ELR (cell line): ENCODE measurements around the gene GTF2B.
A peak's percentile ranks its signal among the peaks of the same experiment; 100 is the strongest.
"Not testable (repeated sequence)": the region's sequence is repeated elsewhere in the genome, so short reads cannot be mapped to it uniquely, and the experiment has no call there.

Experiments used
- DNase-seq: peaks from one replicate; pipeline ENCODE4 v3.0.0-alpha.2; 2015; ENCODE audit warnings: low read depth

Gene GTF2B, protein sequence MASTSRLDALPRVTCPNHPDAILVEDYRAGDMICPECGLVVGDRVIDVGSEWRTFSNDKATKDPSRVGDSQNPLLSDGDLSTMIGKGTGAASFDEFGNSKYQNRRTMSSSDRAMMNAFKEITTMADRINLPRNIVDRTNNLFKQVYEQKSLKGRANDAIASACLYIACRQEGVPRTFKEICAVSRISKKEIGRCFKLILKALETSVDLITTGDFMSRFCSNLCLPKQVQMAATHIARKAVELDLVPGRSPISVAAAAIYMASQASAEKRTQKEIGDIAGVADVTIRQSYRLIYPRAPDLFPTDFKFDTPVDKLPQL

DNA sequence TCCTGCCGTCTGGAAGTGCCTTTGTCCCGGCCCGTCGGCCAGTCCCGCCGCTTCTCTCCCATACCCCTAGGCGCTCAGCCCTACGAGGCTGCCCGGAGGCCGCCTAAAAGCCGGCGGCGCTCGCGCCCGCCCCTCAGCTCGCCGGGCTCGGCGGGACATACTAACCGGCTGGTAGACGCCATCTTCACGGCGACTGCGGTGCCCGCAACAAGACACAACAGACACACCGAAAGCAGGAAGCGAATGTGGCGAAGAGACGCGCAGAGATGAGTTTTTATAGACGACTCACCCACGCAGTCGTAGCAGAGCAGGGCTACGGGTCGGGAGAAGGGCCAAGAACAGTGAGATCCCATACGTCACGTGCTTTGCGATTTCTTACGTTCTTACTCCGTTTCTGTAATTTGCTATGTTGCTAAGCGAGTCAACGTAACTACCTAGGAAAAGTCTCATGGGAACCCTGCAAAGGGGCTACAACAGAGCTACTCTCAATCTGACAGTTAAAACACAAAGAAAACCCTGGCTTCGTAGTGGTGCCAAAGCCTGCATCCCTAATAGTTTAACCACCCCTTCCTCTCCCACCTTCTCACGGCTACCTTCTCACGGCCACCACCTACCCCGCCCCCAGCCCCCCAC, at the start of gene GTF2B:
Gene GTF2B, minus strand, starts transcription at position 250 of the 633 bp plus-strand sequence. Its CDS starts 68 bp downstream, at position 182.
- DNase-seq, result peak; percentile 97

DNA sequence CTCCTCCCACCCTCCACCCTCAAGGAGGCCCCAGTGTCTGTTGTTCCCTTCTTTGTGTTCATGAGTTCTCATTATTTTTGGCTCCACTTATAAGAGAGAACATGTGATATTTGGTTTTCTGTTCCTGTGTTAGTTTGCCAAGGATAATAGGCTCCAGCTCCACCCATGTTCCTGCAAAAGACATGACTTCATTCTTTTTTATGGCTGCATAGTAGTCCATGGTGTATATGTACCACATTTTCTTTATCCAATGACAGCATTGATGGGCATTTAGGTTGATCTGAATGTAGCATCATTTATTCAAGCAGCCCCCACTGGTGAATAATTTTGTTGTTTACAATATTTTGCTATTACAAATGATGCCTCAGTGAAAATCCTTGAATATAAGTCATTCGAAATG, 47.2 kb upstream of the GTF2B start:
- not testable (repeated sequence) for DNase-seq

DNA sequence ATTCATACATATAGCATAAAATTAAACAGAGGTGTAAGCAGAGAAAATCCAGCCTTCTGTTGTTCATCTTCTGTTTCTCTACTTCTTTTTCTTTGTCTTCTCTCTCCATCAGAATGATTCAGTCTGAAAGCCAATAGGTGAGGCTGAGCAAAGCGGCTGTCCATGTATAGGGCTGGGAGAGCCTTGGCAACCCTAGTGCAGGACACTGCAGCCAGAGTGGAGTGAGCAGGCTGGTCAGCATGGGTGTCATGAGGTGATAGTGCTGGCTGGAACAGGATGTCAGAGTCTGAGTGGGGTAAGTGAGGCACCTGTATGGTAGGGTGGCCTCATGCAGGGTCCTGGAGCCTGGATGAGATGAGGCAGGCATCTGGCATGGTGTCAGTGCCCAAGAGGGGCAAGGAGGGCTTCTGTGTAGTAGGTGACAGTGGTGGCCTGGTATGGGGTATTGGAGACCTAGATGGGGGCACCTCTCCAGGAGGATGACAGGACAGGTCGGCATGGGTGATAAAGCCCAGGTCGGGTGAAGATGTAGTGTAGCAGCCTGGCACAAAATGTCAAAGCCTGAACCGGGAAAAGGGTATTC, 45.5 kb upstream of the GTF2B start:
- DNase-seq, result no peak

DNA sequence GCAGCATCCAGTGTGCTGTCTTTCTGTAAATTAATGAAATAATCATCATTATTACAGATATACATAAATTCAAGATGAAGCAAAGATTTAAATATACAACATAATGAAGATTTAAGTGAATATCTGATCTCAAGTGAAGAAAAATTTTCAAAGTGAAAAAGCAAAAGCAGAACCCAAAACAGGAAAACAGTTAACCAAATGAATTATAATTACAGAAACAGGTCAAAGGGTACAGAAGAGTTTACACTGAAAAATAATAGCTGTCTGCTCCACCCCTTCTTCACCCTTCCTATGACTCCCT, 44.8 kb upstream of the GTF2B start:
- DNase-seq, result no peak

DNA sequence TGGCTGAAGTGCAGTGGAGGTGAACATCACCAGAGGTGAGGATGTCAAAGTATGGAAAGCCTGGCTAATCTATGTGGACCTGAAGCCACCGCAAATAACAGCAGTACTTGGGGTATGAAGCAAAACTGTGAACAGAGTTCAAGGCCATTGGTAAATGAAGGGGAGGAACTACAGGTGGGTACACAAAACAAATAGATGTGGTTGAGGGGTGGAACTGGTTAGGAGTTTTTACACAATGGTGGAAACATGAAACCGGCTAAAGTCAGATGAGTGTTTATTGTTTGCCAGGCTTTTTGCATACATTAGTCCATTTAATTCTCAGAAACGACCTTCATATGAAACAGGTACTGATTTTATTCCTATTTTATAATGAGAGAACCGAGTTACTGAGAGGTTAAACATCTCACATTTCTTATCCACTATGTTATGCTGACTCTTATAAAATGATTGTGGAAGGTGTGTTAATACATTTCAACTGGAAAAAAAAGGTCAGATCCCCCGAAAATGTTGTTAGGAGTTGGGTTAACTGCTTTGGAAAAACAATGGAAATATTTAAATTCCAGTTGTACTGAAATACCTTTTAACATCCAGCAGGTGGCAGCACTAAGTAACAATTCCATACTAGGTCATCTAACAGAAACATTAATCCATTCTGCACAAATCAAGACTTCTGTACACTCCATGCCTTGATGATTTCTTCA, 44.3 kb upstream of the GTF2B start:
- DNase-seq, result peak; percentile 62

DNA sequence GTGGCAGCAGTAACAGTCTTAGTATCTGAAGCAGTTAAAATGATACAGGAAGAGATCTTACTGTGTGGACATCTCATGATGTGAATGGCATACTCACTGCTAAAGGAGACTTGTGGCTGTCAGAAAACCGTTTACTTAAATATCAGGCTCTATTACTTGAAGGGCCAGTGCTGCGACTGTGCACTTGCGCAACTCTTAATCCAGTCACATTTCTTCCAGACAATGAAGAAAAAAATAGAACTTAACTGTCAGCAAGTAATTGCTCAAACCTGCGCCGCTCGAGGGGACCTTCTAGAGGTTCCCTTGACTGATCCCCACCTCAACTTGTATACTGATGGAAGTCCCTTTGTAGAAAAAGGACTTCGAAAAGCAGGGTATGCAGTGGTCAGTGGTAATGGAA, 38.8 kb upstream of the GTF2B start:
- not testable (repeated sequence) for DNase-seq

DNA sequence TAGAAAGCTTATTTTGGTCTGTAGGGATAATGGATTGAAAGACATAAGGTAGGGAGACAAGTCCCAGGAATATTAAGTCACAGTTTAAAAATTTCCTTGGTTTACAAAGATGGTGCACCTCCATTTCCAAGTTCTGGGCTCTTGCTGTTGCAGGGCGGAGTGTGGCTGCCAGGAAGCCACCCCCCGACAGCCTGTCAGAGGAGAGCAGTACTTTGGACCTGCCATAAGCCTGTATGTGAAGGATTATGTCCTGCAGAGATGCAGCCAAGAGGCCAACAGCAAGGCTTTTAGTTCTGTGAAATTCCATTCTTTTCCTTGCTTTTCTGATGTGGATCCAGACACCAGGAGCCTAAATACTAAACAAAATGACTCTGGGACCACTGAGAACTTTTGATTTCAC, 31.9 kb upstream of the GTF2B start:
- DNase-seq, result no peak

DNA sequence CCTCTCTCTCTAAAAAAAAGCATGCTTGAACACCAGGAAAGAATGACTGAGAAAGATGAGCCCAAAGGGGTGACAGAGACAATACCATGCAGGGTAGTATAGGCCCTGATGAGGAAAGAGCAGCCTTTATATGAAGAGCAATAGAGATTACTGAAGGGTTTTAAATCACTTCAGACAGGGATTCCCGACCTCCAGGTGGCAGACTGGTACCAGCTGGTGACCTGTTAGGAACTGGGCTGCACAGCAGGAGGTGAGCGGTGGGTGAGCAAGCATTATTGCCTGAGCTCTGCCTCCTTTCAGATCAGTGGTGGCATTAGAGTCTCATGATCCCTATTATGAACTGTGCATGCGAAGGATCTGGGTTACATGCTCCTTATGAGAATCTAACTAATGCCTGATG, 30.8 kb upstream of the GTF2B start:
- no peak for DNase-seq

DNA sequence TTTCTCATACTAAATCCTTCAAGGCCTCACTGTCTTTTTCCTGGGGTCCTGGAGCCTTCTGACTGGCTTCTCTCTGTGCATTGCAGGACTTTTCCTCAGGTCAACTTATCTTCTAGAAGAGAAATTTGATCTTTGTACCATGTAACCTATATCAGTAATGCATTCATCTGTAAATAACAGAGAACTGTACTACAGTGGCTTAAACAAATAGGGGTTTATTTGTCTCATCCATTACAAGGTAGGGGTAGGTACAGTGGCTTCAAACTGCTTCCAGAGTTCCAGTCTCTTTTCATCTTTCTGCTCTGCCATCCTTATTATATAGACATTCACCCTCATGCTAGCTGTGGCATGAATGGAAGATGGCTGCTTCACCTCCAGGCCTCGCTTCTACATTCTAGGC, 29.5 kb upstream of the GTF2B start:
- no peak for DNase-seq

DNA sequence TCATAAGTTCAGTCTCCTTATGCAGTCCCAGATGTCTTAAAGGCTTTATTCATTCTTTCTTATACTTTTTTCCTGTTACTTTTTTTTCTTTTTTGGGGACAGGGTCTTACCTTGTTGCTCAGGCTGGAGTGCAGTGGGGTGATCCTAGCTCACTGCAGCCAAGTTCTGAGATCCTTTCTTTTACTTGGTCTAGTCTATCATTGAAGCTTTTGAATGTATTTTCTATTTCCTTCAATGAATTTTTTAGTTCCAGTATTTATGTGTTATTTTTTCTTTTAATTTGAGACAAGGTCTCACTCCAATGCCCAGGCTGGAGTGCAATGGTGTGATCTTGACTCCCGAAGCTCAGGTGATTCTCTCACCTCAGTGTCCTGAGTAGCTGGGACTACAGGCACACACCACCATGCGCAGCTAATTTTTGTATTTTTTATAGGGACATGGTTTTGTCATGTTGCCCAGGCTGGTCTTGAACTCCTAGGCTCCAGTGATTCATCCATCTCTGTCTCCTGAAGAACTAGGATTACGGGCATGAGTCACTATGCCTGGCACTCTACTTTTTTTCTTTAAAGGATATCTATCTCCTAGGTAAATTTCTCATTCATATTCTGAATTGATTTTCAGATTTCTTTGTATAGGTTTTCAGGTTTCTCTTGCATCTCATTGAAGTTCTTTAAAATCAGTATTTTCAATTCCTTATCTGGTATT, 26.1 kb upstream of the GTF2B start:
- peak; percentile 60 for DNase-seq

DNA sequence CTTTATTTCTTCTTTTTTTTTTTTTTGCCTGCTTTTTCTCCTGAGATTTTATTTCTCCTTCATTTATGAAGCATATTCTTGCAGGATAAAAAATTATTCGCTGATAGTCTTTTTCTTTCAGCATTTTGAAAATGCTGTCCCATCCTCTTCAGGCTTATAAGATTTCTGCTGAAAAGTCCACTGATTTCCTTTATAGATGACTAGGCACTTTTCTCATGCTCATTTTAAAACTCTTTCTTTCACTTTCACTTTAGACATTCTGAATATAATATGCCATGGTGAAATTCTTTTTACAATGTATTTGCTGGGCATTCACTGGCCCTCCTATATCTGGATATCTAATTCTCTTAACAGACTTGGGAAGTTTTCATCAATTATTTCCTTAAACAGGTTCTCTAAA, 25.5 kb upstream of the GTF2B start:
- DNase-seq, result no peak

DNA sequence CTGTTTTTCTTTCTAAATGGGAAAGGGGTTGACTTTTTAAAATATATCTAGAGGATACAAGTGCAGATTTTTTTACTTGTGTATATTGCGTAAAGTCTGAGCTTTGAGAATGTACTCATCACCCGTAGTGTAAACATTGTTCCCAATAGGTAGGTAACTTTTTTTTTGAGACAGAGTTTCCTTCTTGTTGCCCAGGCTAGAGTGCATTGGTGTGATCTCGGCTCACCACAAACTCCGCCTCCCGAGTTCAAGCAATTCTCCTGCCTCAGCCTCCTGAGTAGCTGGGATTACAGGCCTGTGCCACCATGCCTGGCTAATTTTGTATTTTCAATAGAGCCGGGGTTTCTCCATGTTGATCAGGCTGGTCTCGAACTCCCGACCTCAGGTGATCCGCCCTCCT, 20.4 kb upstream of the GTF2B start:
- DNase-seq, result not testable (repeated sequence)

DNA sequence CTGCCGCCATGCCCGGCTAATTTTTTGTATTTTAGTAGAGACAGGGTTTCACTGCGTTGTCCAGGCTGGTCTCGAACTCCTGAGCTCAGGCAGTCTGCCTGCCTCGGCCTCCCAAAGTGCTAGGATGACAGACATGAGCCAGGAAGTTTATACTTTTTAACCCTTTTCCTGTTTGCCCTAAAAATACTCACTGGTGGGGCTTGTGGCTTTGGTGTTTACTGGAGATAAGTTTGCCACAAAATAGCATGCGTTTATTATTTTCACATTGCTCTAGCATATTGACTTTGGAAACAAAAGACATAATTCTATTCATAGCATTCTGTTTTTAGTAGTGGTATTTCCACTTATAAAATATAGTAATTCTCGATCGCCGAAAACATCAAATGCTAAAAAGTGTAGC, 19.8 kb upstream of the GTF2B start:
- DNase-seq, result no peak

DNA sequence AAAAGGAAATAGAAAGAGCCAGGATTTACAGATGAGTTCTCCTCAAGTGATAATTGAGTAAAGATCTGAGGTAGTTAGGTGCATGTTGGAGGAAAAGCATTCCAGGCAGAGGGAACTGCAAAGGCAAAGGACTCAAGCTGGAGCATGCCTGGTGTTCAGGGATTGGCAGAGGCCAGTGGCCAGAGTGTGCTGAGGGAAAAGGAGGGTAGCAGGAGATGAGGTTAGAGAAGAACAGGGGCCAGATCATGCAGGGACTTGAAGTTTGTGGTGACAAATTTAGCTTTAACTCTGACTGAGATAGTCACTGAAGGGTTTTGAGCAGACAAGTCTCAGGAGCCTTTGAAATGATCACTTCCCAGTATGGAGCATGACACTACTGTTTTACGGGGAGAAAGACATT, 19.0 kb upstream of the GTF2B start:
- DNase-seq, result no peak

DNA sequence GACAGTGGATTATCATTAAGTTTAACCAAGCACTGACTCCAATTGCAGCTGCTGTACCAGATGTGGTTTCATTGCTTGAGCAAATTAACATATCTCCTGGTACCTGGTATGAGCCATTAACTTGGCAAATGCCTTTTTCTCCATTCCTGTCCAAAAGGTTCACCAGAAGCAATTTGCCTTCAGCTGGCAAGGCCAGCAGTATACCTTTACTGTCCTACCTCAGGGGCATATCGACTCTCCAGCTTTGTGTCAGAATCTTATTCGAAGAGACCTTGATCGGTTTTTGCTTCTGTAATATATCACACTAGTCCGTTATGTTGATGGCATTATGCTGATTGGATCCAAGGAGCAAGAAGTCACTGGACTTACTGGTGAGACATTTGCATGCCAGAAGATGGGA, 9.5 kb upstream of the GTF2B start:
- no peak for DNase-seq

DNA sequence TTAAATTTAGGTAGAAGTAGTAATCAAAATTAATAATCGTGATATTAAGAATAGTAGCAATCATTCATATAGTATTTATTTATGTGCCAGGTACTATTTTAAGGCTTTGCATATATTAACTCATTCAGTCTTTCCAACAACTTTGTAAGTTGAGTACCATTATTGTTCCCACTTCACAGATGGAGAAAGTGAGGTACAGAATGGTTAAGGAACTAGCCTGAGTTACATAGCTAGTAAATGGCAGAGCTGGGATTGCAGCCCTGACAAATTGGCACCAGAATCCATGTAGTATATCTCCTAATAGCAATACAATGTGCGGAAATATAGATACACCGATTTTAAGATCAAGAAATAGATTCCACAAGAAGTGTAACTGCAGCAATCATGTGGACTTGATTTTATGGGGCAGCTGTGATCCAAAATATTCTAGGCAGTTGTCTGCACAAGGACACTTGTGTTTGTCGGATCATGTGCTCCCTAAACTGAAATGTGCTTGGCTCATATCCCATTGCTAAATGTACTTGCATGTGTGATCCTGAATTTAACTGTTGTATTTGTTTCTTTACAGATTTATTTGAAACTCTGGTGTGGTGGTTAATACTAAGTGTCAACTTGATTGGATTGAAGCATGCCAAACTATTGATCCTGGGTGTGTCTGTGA, 5.8 kb upstream of the GTF2B start:
- DNase-seq, result no peak

DNA sequence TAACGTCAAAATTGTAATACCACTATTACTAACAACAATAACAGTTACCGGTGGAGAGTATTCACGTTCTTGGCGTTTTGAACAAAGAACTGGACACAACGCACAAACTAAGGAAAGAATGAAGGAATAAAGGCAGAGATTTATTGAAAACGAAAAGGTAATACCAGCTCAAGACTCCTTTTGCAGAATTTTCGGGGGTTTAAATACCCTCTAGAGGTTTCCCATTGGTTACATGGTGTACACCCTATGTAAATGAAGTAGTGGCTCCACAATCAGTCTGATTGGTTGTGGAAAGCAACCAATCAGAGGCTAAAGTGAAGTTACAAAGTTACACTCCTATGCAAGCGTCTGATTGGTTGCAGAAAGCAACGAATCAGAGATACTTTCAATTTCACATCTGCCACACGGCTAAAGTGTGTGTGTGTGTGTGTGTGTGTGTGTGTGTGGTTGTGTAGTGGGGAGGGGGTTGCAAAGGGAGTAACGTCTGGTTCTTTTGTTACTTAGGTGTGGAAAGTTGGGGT, 1.1 kb upstream of the GTF2B start:
- peak; percentile 61 for DNase-seq

DNA sequence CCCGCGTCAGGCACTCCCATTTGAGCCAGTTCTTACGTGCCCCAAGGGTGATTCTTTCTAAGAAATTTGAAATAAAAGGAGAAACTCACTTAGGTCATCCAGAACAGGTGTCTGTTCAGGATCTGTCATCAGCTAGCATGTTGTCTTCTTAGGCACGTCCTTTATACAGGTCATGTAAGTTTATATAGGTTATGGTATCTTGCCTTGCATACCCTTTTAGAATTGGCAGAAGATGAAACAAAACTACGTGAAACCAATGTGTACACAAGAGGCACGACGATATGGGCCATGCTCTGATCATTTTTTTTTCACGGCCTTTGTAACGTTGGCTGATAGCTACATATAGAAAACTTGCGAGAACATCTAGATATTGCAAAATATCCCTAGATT, 579 bp upstream of the GTF2B start:
- DNase-seq, result no peak

DNA sequence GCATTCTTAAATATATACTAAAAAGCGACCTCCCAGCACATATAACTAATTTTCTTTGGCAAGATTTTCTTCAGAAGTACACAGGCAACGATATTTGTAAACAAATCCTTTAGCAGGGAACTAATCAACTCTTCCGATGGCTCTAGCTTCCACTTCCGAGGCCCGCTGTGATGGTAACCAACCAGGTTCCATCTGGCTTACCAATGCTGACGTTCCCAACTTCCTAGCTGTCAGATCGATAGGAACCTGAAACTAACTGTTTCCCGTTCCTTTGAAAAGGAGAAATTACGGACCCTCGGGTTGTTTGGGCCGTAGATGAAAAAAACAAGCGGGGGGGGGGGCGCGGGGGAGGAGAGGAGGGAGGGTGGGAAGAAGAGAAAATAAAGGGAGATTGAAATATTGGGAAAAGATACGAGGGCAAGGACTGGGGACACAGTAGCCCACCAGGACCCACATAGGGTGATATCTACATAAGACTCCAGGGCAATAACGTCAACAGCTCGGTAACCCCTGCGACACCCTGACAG, 513 bp downstream of the GTF2B start:
- peak; percentile 64 for DNase-seq

DNA sequence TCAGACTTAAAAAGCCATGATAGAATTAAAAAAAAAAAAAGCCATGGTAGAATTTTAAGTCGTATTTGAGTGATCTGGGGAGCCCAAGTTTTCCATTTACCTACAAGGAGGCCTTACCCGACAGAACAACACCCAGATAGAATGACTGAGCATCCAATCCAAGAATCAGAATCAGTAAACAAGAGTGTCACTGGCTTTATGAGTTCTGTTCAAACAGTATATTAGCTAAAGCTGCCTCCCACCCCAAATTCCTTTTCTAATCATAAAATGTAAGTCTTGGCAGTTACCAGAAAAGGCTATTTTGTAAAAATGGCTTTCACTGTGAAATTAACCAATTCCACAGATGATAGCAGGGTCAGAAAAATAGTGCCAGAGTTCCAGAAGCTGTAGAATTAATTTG, 1.2 kb downstream of the GTF2B start:
- no peak for DNase-seq

DNA sequence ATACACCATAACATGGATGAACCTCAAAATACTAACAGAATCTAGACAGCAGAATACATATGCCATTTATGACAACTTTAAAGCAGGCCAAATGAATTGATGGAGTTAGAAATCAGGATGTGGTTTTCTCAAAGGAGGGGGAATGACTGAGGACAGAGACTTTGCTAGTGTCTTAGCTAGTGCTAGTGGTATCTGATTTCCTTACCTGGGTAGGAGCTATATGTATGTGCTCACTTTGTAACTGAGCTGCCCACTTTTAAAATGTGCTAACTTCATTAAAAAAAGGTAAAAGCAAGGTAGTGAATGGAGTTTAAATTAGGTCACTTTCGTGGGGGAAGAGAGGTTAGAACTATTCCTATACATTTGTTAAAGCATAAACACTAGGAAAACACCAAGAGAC, 2.6 kb downstream of the GTF2B start:
- DNase-seq, result no peak

DNA sequence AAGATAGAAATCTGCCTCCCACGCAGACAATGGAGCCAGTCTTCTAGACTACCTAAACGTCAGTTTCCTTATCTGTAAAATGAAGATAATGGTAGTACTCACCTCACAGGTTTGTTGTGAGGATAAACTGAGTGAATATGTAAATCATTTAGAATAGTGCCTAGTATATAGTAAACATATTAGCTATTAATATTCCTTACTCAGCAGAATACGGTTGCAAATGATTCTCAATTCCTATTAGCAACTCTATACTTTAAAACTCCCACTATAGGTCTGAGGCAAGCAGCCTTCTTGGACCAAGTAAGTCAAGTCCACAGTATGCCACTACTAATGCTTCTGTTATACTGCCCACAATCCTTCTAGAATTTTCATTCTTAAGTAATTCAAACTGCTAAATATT, 5.4 kb downstream of the GTF2B start:
- no peak for DNase-seq
